B cell (primary cell): ENCODE measurements around the gene SPACA4. TPM values are rescaled to one million over a fixed set of nuclear protein-coding genes. Genes with fewer than 3 reads are reported as not detected.

Experiments
- ATAC-seq: fragments of 200-7000 bp; cut with Tn5 transposase; one replicate; pipeline ENCODE4 v1.10.0; 2021; ENCODE audit warnings: low read depth, mild to moderate bottlenecking, moderate number of reproducible peaks, moderate library complexity
- CTCF ChIA-PET: fragments of 350-600 bp; sonication (Branson Sonifier 250); formaldehyde crosslinking; loops from one replicate; lab custom pipeline; 2021; ENCODE audit warnings: antibody characterized with exemption, inconsistent platforms; lab: Charles Lee
- POLR2A ChIA-PET: fragments of 350-600 bp; sonication (Branson Sonifier 250); formaldehyde crosslinking; loops from one replicate; lab custom pipeline; 2021; ENCODE audit warnings: antibody characterized with exemption; lab: Charles Lee
- DNase-seq: peaks from one replicate; pipeline ENCODE4 v3.0.0; 2013
- H2AFZ ChIP-seq: 2 replicates; pipeline ENCODE4 v1.6.1; 2012; ENCODE audit warnings: mild to moderate bottlenecking, low read depth, low read length; ENCODE audit not compliant: insufficient read depth, poor library complexity, severe bottlenecking
- H3K27ac ChIP-seq, 2 donors: 1 replicate in 1 of 2; 2 replicates in 1 of 2; pipeline ENCODE4 v1.5.1; 2012 to 2013; ENCODE audit warnings: low read length in 2 of 2, mild to moderate bottlenecking in 2 of 2, moderate library complexity in 1 of 2
- H3K27me3 ChIP-seq, 4 experiments: fragments of 200-600 bp in 1 of 4; sonication (generic) in 1 of 4; replicated peaks in 1 of 4; 1 replicate in 2 of 4; 2 replicates in 2 of 4; pipeline versions ENCODE4 v1.6.1 to v1.7.0; 2013 to 2016; ENCODE audit warnings: low read length in 3 of 4, mild to moderate bottlenecking in 2 of 4, mixed read lengths in 1 of 4, moderate library complexity in 1 of 4; ENCODE audit not compliant: insufficient read depth in 4 of 4, control insufficient read depth in 3 of 4; ENCODE audit errors: control extremely low read depth in 1 of 4
- H3K36me3 ChIP-seq, 2 experiments: replicated peaks in 1 of 2; 1 replicate in 1 of 2; 2 replicates in 1 of 2; pipeline versions ENCODE4 v1.6.1 to v1.7.1; 2013; ENCODE audit warnings: low read length in 1 of 2; ENCODE audit not compliant: insufficient read depth in 2 of 2, control insufficient read depth in 1 of 2; ENCODE audit errors: control extremely low read depth in 1 of 2, extremely low read depth in 1 of 2
- H3K4me1 ChIP-seq, 2 donors: fragments of 200-600 bp in 1 of 2; sonication (generic) in 1 of 2; 1 replicate in 1 of 2; 2 replicates in 1 of 2; pipeline versions ENCODE4 v1.5.1 to v1.6.1; 2013 to 2017; ENCODE audit warnings: low read length in 2 of 2; ENCODE audit not compliant: control insufficient read depth in 2 of 2, insufficient read depth in 2 of 2
- H3K4me2 ChIP-seq: replicated peaks from 2 replicates; pipeline ENCODE3; 2012; ENCODE audit warnings: mild to moderate bottlenecking, low read depth, low read length; ENCODE audit not compliant: poor library complexity, severe bottlenecking
- H3K4me3 ChIP-seq, 5 experiments: fragments of 200-600 bp in 1 of 5; sonication (generic) in 1 of 5; 1 replicate in 3 of 5; 2 replicates in 2 of 5; pipeline versions ENCODE4 v1.5.1 to v1.7.0; 2011 to 2016; ENCODE audit warnings: low read length in 4 of 5, mild to moderate bottlenecking in 4 of 5, low read depth in 2 of 5, control low read depth in 1 of 5, moderate library complexity in 1 of 5; ENCODE audit not compliant: insufficient read depth in 1 of 5; ENCODE audit errors: control extremely low read depth in 1 of 5, extremely low read depth in 1 of 5
- H3K79me2 ChIP-seq: fragments of 200-600 bp; sonication (generic); one replicate; pipeline ENCODE4 v1.6.0; 2016; ENCODE audit warnings: low read length; ENCODE audit not compliant: control insufficient read depth, insufficient read depth
- H3K9ac ChIP-seq: fragments of 200-600 bp; sonication (generic); 2 replicates; pipeline ENCODE4 v1.6.1; 2017; ENCODE audit warnings: mild to moderate bottlenecking, low read length, moderate library complexity
- H3K9me3 ChIP-seq, 3 donors: one replicate each; pipeline versions ENCODE4 v1.6.1 to v1.7.1; 2013; ENCODE audit warnings: low read length in 2 of 3; ENCODE audit not compliant: control insufficient read depth in 2 of 3, insufficient read depth in 1 of 3; ENCODE audit errors: control extremely low read depth in 1 of 3
- H4K20me1 ChIP-seq: 2 replicates; pipeline ENCODE4 v1.6.0; 2012; ENCODE audit warnings: mild to moderate bottlenecking, low read length; ENCODE audit not compliant: insufficient read depth, control insufficient read depth, poor library complexity, severe bottlenecking
- H3K27ac Mint-ChIP-seq: one replicate; pipeline ENCODE4 v1.8.0; 2021; ENCODE audit warnings: mixed read lengths
- H3K27me3 Mint-ChIP-seq: one replicate; pipeline ENCODE4 v1.8.0; 2021; ENCODE audit warnings: mixed read lengths
- H3K4me1 Mint-ChIP-seq: one replicate; pipeline ENCODE4 v1.8.0; 2021; ENCODE audit warnings: mixed read lengths
- H3K4me3 Mint-ChIP-seq: one replicate; pipeline ENCODE4 v1.8.0; 2021; ENCODE audit warnings: mixed read lengths
- H3K9me3 Mint-ChIP-seq: one replicate; pipeline ENCODE4 v1.8.0; 2022; ENCODE audit warnings: mixed read lengths; ENCODE audit not compliant: insufficient read depth
- CTCF ChIP-seq: fragments of 200-600 bp; IDR thresholded peaks from one replicate; pipeline ENCODE4 v1.8.0; 2022; ENCODE audit warnings: antibody characterized with exemption, mild to moderate bottlenecking
- EZH2 ChIP-seq: IDR thresholded peaks from 2 replicates; pipeline ENCODE4 v1.6.1; 2012; ENCODE audit warnings: borderline replicate concordance, low read depth, mild to moderate bottlenecking, moderate library complexity, low read length; ENCODE audit not compliant: insufficient read depth, poor library complexity, severe bottlenecking
- WGBS: methylation state at CpG from one replicate; pipeline ENCODE4 v1.1.5; 2013; ENCODE audit warnings: missing lambda C conversion rate; ENCODE audit not compliant: insufficient coverage; 5-methylcytosine and 5-hydroxymethylcytosine counted together
- intact Hi-C: fragments of 100-400 bp; cut with micrococcal nuclease; formaldehyde crosslinking; loops from one replicate; pipeline ENCODE4 v1.10.0; 2022
- polyA plus RNA-seq: library from polyadenylated mRNA; depleted of rRNA; stranded (reverse); fragments of >200 nt; gene quantifications from 2 replicates; pipeline ENCODE4 v1.2.3, GENCODE V29; 2012
- total RNA-seq, 2 donors: library from RNA; stranded (reverse); fragments of 120-200 nt in 1 of 2; gene quantifications; 1 replicate in 1 of 2; 2 replicates in 1 of 2; pipeline versions ENCODE4 v1.2.3 to v1.2.4, GENCODE V29; 2013 to 2022

Gene SPACA4
- total and polyA plus RNA-seq, 2 donors (not counting 1 experiment from before 2014, with no cell fraction given): not detected

- WGBS: 95% methylated on average over 9 of the region's 19 CpGs
- DNase-seq (no peak), ATAC-seq (no peak)
- no peaks in the 10 kb centered on the region for H3K27me3 Mint-ChIP-seq
- peaks cover 41% of the 10 kb centered on the region for H4K20me1 ChIP-seq
- H3K9me3 ChIP-seq: no peaks in the 10 kb centered on the region
- no peaks in the 10 kb centered on the region for H3K9me3 Mint-ChIP-seq
- H3K4me1 ChIP-seq: peaks cover 17 to 31% of the 10 kb centered on the region in 2 donors
- intact Hi-C loops: no loop called here
- H3K9ac ChIP-seq: no peak overlapping the region
- no peak overlapping the region for H3K27ac Mint-ChIP-seq
- H3K4me3 ChIP-seq: no peak overlapping the region
- TF ChIP-seq CTCF (no peak), EZH2 (no peak)
- H3K27me3 ChIP-seq: no peaks in the 10 kb centered on the region
- H3K4me2 ChIP-seq: no peak overlapping the region
- CTCF ChIA-PET: interaction anchor here (0.6 to 3.9 kb wide), 3 partner anchors 8 to 299 kb away, joined by 3 to 25 read pairs (median 4); partner anchors contain the start of gene SPACA4
- peaks cover 41% of the 10 kb centered on the region for H3K4me1 Mint-ChIP-seq
- peaks cover 0 to 35% of the 10 kb centered on the region in 2 experiments for H3K36me3 ChIP-seq
- no peak overlapping the region for H3K4me3 Mint-ChIP-seq
- H3K79me2 ChIP-seq: peaks cover 17% of the 10 kb centered on the region
- no peak overlapping the region for H3K27ac ChIP-seq
- H2AFZ ChIP-seq: no peak overlapping the region
- POLR2A ChIA-PET: no interaction called here
Observed at GRCh38 chr19:48615231-48616040, 8.9 kb downstream of the SPACA4 start.

DNA sequence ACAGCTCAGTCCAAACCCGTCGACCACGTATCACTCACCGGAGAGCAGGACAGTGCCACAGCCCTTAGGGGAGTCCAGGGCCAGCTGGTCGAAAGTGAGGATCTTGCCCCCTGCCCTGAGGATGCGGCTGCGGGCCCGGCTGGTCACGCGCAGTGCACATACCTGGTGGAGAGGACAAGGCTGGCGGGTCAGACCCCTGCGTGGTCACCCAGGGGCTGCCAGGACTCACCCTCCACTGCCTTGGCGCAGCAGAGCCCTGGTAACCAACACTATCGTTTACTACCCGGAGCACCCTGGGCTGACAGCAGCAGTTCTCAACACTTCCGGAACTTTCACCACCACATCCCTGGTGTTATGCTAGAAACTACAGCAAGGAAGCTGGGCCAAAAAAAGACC, 9.5 kb downstream of the SPACA4 start:
- no peak overlapping the region for H3K4me3 ChIP-seq
- POLR2A ChIA-PET: interaction anchor here (0.6 kb wide), 1 partner anchor 20 kb away, joined by 4 read pairs; no protein-coding TSS in a partner anchor
- H3K79me2 ChIP-seq: peaks cover 17% of the 10 kb centered on the region
- no peak overlapping the region for H2AFZ ChIP-seq
- Mint-ChIP-seq H3K27me3 (no peaks in the 10 kb centered on the region), H3K9me3 (no peaks in the 10 kb centered on the region), H3K27ac (peak overlapping the region; percentile 55), H3K4me1 (peaks cover 41% of the 10 kb centered on the region), H3K4me3 (peak overlapping the region; percentile 37)
- ATAC-seq: no peak
- H3K4me1 ChIP-seq: peaks cover 17 to 31% of the 10 kb centered on the region in 2 donors
- H3K4me2 ChIP-seq: no peak overlapping the region
- CTCF ChIA-PET: interaction anchor here (0.6 to 3.9 kb wide), 3 partner anchors 8 to 300 kb away, joined by 3 to 25 read pairs (median 4); partner anchors contain the start of gene SPACA4
- no peaks in the 10 kb centered on the region for H3K27me3 ChIP-seq
- H3K27ac ChIP-seq: no peak overlapping the region
- peaks cover 41% of the 10 kb centered on the region for H4K20me1 ChIP-seq
- H3K9me3 ChIP-seq: no peaks in the 10 kb centered on the region
- H3K36me3 ChIP-seq: peaks cover 0 to 35% of the 10 kb centered on the region in 2 experiments
- WGBS: 93% methylated on average over 13 of the region's 16 CpGs
- no peak for TF ChIP-seq CTCF
- TF ChIP-seq EZH2: no peak
- intact Hi-C loops: no loop called here
- H3K9ac ChIP-seq: no peak overlapping the region
- DNase-seq: no peak
